Measurements from ENCODE around the gene GADL1.

The GADL1 gene

GRCh38 chr3:30864132-30864531 lies 30.3 kb downstream of the GADL1 start (continued):
- TF ChIP-seq, protein P1, sequence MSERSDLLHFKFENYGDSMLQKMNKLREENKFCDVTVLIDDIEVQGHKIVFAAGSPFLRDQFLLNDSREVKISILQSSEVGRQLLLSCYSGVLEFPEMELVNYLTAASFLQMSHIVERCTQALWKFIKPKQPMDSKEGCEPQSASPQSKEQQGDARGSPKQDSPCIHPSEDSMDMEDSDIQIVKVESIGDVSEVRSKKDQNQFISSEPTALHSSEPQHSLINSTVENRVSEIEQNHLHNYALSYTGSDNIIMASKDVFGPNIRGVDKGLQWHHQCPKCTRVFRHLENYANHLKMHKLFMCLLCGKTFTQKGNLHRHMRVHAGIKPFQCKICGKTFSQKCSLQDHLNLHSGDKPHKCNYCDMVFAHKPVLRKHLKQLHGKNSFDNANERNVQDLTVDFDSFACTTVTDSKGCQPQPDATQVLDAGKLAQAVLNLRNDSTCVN (tag by site-specific recombination; optimal IDR thresholded peaks at IDR 0.05): no peak
- TF ChIP-seq ZNF473 (tag by site-specific recombination; IDR thresholded peaks at IDR 0.05) (no peak), RBAK (tag by site-specific recombination; IDR thresholded peaks at IDR 0.05) (no peak), ZNF138 (tag by site-specific recombination; IDR thresholded peaks at IDR 0.05; ENCODE audit: borderline replicate concordance) (no peak), ZNF121 (tag by site-specific recombination; IDR thresholded peaks at IDR 0.05) (no peak), OVOL3 (tag by site-specific recombination; IDR thresholded peaks at IDR 0.05) (no peak)

DNA sequence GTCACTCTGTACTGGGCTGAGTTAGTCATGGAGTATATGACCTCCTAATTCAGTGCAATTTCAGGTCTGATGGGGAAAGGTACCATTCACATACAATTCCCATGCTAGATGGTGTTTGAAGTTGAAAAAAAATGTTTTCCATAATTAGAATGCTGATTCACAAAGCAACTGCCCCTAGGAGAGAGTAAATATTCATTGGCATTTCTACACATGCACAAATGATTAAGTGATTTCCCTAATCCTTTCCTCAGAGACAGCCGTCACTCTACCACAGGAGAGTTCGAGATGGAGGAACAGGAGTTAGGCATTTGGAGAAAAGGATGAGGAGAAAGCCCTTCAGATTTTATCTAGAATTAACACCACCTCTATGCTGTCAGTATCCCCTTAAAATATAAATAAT lies 32.5 kb downstream of the GADL1 start:
- Histone ChIP-seq H3K27ac (ENCODE audit: extremely low read depth, low read depth, low read length) (no peak overlapping the region), H3K4me3 (ENCODE audit: low read depth, low read length) (no peak overlapping the region), H3K9me3 (ENCODE audit: control insufficient read depth, insufficient read depth, low read depth, low read length) (no peaks in the 10 kb centered on the region), H3K36me3 (ENCODE audit: control insufficient read depth in 2 of 2, insufficient read depth in 1 of 2, low read length in 2 of 2) (no peaks in the 10 kb centered on the region), H3K4me1 (ENCODE audit: control insufficient read depth, insufficient read depth, low read length) (no peaks in the 10 kb centered on the region)
- CTCF ChIA-PET: interaction anchor here (0.6 kb wide), 1 partner anchor 46 kb away, joined by 3 read pairs; no protein-coding TSS in a partner anchor
- POLR2A ChIA-PET: no interaction called here
- TF ChIP-seq IKZF3 (tag by site-specific recombination; IDR thresholded peaks at IDR 0.05): no peak
- TF ChIP-seq PRDM10 (tag by site-specific recombination; IDR thresholded peaks at IDR 0.05): no peak
- TF ChIP-seq, protein P2, sequence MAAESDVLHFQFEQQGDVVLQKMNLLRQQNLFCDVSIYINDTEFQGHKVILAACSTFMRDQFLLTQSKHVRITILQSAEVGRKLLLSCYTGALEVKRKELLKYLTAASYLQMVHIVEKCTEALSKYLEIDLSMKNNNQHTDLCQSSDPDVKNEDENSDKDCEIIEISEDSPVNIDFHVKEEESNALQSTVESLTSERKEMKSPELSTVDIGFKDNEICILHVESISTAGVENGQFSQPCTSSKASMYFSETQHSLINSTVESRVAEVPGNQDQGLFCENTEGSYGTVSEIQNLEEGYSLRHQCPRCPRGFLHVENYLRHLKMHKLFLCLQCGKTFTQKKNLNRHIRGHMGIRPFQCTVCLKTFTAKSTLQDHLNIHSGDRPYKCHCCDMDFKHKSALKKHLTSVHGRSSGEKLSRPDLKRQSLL (tag by site-specific recombination; IDR thresholded peaks at IDR 0.05): no peak
- TF ChIP-seq ZNF544 (tag by site-specific recombination; IDR thresholded peaks at IDR 0.05): no peak
- TF ChIP-seq RBAK (tag by site-specific recombination; IDR thresholded peaks at IDR 0.05): no peak
- no peak for TF ChIP-seq HOXD13 (CRISPR knock-in tag; IDR thresholded peaks at IDR 0.05; ENCODE audit: borderline replicate concordance)
- TF ChIP-seq, protein P3, sequence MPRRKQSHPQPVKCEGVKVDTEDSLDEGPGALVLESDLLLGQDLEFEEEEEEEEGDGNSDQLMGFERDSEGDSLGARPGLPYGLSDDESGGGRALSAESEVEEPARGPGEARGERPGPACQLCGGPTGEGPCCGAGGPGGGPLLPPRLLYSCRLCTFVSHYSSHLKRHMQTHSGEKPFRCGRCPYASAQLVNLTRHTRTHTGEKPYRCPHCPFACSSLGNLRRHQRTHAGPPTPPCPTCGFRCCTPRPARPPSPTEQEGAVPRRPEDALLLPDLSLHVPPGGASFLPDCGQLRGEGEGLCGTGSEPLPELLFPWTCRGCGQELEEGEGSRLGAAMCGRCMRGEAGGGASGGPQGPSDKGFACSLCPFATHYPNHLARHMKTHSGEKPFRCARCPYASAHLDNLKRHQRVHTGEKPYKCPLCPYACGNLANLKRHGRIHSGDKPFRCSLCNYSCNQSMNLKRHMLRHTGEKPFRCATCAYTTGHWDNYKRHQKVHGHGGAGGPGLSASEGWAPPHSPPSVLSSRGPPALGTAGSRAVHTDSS (tag by site-specific recombination; IDR thresholded peaks at IDR 0.05): no peak
- TF ChIP-seq BCL11B (tag by site-specific recombination; IDR thresholded peaks at IDR 0.05; ENCODE audit: low read depth): no peak
- TF ChIP-seq SP7 (tag by site-specific recombination; IDR thresholded peaks at IDR 0.05): no peak
- TF ChIP-seq, protein P1 (tag by site-specific recombination; optimal IDR thresholded peaks at IDR 0.05): no peak
- TF ChIP-seq, protein P4, sequence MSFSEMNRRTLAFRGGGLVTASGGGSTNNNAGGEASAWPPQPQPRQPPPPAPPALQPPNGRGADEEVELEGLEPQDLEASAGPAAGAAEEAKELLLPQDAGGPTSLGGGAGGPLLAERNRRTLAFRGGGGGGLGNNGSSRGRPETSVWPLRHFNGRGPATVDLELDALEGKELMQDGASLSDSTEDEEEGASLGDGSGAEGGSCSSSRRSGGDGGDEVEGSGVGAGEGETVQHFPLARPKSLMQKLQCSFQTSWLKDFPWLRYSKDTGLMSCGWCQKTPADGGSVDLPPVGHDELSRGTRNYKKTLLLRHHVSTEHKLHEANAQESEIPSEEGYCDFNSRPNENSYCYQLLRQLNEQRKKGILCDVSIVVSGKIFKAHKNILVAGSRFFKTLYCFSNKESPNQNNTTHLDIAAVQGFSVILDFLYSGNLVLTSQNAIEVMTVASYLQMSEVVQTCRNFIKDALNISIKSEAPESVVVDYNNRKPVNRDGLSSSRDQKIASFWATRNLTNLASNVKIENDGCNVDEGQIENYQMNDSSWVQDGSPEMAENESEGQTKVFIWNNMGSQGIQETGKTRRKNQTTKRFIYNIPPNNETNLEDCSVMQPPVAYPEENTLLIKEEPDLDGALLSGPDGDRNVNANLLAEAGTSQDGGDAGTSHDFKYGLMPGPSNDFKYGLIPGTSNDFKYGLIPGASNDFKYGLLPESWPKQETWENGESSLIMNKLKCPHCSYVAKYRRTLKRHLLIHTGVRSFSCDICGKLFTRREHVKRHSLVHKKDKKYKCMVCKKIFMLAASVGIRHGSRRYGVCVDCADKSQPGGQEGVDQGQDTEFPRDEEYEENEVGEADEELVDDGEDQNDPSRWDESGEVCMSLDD (tag by site-specific recombination; IDR thresholded peaks at IDR 0.05): no peak
- TF ChIP-seq ZNF76 (tag by site-specific recombination; IDR thresholded peaks at IDR 0.05; ENCODE audit: borderline replicate concordance, low read depth): no peak
- TF ChIP-seq, protein P5, sequence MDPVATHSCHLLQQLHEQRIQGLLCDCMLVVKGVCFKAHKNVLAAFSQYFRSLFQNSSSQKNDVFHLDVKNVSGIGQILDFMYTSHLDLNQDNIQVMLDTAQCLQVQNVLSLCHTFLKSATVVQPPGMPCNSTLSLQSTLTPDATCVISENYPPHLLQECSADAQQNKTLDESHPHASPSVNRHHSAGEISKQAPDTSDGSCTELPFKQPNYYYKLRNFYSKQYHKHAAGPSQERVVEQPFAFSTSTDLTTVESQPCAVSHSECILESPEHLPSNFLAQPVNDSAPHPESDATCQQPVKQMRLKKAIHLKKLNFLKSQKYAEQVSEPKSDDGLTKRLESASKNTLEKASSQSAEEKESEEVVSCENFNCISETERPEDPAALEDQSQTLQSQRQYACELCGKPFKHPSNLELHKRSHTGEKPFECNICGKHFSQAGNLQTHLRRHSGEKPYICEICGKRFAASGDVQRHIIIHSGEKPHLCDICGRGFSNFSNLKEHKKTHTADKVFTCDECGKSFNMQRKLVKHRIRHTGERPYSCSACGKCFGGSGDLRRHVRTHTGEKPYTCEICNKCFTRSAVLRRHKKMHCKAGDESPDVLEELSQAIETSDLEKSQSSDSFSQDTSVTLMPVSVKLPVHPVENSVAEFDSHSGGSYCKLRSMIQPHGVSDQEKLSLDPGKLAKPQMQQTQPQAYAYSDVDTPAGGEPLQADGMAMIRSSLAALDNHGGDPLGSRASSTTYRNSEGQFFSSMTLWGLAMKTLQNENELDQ (tag by site-specific recombination; IDR thresholded peaks at IDR 0.05; ENCODE audit: low read depth): no peak
- no peak for TF ChIP-seq ZNF473 (tag by site-specific recombination; IDR thresholded peaks at IDR 0.05)
- no peak for TF ChIP-seq ZSCAN16 (tag by site-specific recombination; IDR thresholded peaks at IDR 0.05)
- TF ChIP-seq, protein P6, sequence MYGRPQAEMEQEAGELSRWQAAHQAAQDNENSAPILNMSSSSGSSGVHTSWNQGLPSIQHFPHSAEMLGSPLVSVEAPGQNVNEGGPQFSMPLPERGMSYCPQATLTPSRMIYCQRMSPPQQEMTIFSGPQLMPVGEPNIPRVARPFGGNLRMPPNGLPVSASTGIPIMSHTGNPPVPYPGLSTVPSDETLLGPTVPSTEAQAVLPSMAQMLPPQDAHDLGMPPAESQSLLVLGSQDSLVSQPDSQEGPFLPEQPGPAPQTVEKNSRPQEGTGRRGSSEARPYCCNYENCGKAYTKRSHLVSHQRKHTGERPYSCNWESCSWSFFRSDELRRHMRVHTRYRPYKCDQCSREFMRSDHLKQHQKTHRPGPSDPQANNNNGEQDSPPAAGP (tag by site-specific recombination; IDR thresholded peaks at IDR 0.05): no peak
- TF ChIP-seq GLIS1 (tag by site-specific recombination; IDR thresholded peaks at IDR 0.05): no peak
- TF ChIP-seq MEIS1 (CRISPR knock-in tag; IDR thresholded peaks at IDR 0.05; ENCODE audit: borderline replicate concordance): no peak
